Loucy (cell line): ENCODE results near the gene ATP6V0E2.

Source experiments
- CTCF ChIP-seq: fragments of 200-600 bp; sonication (generic); conservative IDR thresholded peaks from 2 replicates; pipeline ENCODE4 v1.5.1; 2014; ENCODE audit warnings: mild to moderate bottlenecking, antibody characterized with exemption, low read length
- EZH2phosphoT487 ChIP-seq: fragments of 200-600 bp; IDR thresholded peaks from 2 replicates; pipeline ENCODE4 v1.6.1; 2018; ENCODE audit warnings: antibody characterized with exemption, mild to moderate bottlenecking, moderate library complexity, borderline replicate concordance

DNA sequence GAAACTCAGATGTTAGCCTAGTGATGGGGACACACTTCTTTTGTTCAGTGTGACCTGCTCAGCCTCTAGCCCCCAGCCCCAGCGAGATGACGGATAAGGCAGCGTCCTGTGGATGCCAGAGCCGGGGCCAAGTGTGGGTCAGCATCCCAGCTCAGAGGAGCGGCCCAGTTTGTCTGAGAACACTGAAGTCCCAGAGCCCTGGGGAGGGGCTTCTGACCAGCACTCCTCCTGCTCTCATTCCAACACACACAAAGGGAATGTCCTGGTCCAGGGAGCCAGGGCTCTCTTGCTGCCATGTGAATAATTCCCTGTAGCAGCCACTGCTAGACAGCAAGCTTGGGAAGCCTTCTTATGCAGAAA is 4.5 kb upstream of the ATP6V0E2 start:
- no peak for TF ChIP-seq CTCF
- TF ChIP-seq EZH2phosphoT487, result no peak
